Suppressor macrophage (primary cell): ENCODE results near the gene CNIH2.
"Not testable (repeated sequence)": the region's sequence is repeated elsewhere in the genome, so short reads cannot be mapped to it uniquely, and the experiment has no call there.

Experiments
- DNase-seq, 4 experiments: peaks; one replicate each; pipeline ENCODE4 v3.0.0-alpha.2; 2020 to 2022
- total RNA-seq, 17 experiments: gene quantifications; one replicate each; lab custom pipeline; 2026; ENCODE audit warnings: mixed read lengths in 6 of 17, inconsistent platforms in 3 of 17; lab: John Stamatoyannopoulos, UW

Gene CNIH2
- total RNA-seq, result 0 to 0.88 (median 0.05) reads per million in 17 experiments

- peak in 3 of 4 experiments; percentile 18 to 61 (median 51) for DNase-seq
Measured at GRCh38 chr11:66277471-66278362, at the start of gene CNIH2. Gene CNIH2, plus strand, starts transcription at chr11:66278175. Its CDS starts 282 bp downstream, at chr11:66278457.

GRCh38 chr11:66228521-66228920 is 49.5 kb upstream of the CNIH2 start:
- no peak for DNase-seq

GRCh38 chr11:66230156-66230555 is 47.8 kb upstream of the CNIH2 start:
- DNase-seq, result no peak

GRCh38 chr11:66230978-66231377 is 47.0 kb upstream of the CNIH2 start:
- DNase-seq, result no peak

- DNase-seq, result no peak
Measured at GRCh38 chr11:66231561-66231960, 46.4 kb upstream of the CNIH2 start.

- DNase-seq, result no peak
Measured at GRCh38 chr11:66232769-66233168, 45.2 kb upstream of the CNIH2 start.

- no peak for DNase-seq
Measured at GRCh38 chr11:66233301-66233700, 44.7 kb upstream of the CNIH2 start.

- DNase-seq, result no peak
Measured at GRCh38 chr11:66235141-66235540, 42.8 kb upstream of the CNIH2 start.

GRCh38 chr11:66237867-66238266 is 40.1 kb upstream of the CNIH2 start:
- DNase-seq, result no peak

GRCh38 chr11:66238786-66239413 is 39.1 kb upstream of the CNIH2 start:
- no peak for DNase-seq

- no peak for DNase-seq
Measured at GRCh38 chr11:66239511-66239910, 38.5 kb upstream of the CNIH2 start.

- DNase-seq, result peak in 2 of 4 experiments; percentile 8 to 14
Measured at GRCh38 chr11:66239998-66240780, 37.8 kb upstream of the CNIH2 start.

- DNase-seq, result no peak
Measured at GRCh38 chr11:66240781-66241136, 37.2 kb upstream of the CNIH2 start.

GRCh38 chr11:66242095-66242765 is 35.7 kb upstream of the CNIH2 start:
- no peak for DNase-seq

GRCh38 chr11:66243782-66244535 is 34.0 kb upstream of the CNIH2 start:
- no peak for DNase-seq

- DNase-seq, result no peak
Measured at GRCh38 chr11:66247295-66247694, 30.7 kb upstream of the CNIH2 start.

- DNase-seq, result no peak
Measured at GRCh38 chr11:66247801-66248200, 30.2 kb upstream of the CNIH2 start.

GRCh38 chr11:66248903-66249302 is 29.1 kb upstream of the CNIH2 start:
- DNase-seq, result no peak

GRCh38 chr11:66251809-66252208 is 26.2 kb upstream of the CNIH2 start:
- DNase-seq, result no peak

GRCh38 chr11:66253081-66253480 is 24.9 kb upstream of the CNIH2 start:
- DNase-seq, result not testable (repeated sequence)

- no peak for DNase-seq
Measured at GRCh38 chr11:66258473-66258893, 19.5 kb upstream of the CNIH2 start.

- no peak for DNase-seq
Measured at GRCh38 chr11:66259225-66259624, 18.8 kb upstream of the CNIH2 start.
